ENCODE results near the gene BIRC3.
"Not testable (repeated sequence)": the region's sequence is repeated elsewhere in the genome, so short reads cannot be mapped to it uniquely, and the experiment has no call there.

Gene BIRC3

GRCh38 chr11:102330231-102330630, 12.9 kb downstream of the BIRC3 start:
- no peak for DNase-seq

- DNase-seq = no peak
These were observed 14.1 kb downstream of the BIRC3 start for GRCh38 chr11:102331341-102331740.

GRCh38 chr11:102332611-102332994, 15.3 kb downstream of the BIRC3 start:
- DNase-seq = no peak

DNA sequence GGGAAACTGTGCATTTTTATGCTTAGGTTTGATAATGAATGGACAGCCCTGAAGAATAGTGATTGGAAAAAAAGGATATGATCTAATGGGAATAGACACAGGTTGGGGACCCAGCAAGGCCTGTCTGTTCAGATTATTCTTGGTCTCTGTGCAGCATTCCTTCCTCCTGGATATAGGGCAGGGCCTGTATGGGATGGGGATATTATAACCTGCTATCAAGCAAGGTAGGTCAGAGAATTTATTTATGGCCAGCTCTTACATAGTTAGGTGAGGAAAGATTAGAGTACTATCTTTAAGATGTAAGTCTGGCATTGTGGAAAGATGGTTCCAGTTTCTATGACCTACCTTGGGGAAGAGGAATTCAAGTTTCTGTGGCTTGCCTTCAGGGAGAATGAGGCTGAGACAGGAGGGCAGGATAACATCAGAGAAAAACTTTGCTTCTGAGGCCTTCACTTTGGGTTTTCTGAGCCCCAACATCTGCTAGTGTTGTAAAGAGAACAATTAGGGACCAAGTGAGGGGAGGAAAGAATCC, 21.3 kb downstream of the BIRC3 start:
- no peak for DNase-seq

DNA sequence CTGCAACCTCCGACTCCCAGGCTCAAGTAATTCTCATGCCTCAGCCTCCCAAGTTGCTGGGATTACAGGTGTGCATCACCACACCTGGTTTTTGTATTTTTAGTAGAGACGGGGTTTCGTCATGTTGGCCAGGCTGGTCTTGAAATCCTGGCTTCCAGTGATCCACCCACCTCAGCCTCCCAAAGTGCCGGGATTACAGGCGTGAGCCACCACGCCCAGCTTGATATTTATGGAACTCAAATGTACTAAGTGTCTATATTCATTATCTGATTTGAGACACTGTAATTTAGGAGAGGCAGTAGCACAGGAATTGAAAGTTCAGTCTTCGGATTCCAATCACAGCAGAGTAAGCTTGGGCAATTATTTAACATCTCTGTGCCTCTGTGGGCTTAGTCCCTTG, 24.0 kb downstream of the BIRC3 start:
- DNase-seq = not testable (repeated sequence)

- peak; percentile 46 to 77 for DNase-seq
These were observed 24.6 kb downstream of the BIRC3 start for GRCh38 chr11:102341844-102342318.

DNA sequence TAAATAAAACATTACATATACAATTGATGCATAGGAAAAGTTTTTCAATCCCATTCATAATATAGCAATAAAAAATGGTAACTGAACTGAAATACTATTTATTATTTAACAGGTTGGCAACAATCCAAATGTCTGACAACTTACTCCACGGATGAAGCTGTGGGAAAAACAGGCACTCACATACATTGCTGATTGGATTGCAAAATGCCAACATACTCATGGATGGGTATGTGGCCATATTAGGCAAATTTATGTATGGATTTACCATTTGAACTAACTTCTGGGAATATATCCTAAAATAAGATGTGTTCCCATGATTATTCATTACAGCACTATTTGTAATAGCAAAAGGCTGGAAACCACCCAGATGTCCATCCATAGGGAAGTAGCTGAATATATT, 26.5 kb downstream of the BIRC3 start:
- no peak for DNase-seq

GRCh38 chr11:102345904-102346303, 28.6 kb downstream of the BIRC3 start:
- DNase-seq = no peak

DNA sequence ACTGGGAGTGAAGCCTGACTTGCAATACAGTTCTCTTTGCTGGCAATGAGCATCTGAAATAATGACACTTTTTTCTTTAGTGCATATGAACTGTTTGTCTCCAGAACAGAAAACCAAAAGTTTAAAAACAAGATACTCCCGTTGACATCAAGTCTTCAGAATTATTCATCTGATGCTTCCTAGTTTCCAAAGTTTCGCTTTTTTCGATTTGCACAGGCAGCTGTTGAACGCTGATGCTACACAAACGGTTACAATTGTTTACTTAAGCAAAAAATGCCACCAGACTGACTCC, 29.1 kb downstream of the BIRC3 start:
- DNase-seq = no peak

DNA sequence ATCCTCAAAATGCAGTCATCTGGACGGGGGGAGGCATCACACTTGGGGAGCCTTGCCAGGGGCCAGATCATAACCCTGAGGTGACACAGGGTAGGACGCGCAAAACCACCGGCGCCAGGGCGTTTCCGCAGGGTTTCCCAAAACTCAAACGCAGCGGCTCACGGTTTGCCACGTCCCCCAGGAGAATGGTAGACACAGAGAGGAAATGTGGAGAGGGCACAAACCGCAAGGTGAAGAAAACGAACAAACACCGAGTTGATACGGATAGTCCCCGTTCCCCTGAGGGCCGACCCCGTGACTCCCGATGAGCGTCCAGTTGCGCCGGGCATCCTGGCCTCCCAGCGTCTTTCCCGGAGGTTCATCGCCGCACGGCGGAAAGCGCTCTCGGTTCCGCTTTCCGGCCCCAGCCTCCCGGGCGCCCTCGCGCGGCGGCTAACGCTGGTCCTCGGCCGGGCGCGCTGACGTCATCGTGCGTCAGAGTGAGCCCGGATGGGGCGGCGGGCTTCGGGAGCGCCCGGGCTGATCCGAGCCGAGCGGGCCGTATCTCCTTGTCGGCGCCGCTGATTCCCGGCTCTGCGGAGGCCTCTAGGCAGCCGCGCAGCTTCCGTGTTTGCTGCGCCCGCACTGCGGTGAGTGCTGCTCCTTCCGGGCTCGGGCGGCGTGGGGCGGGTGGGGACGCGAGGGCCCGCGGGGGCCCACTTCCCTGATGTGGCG, 29.6 kb downstream of the BIRC3 start, which contains the start of gene BIRC2:
Gene BIRC2, plus strand, starts transcription at position 467 of the 714 bp plus-strand sequence. CDS start 2,641 bp downstream, outside the sequence.
- peak; percentile 65 to 83 for DNase-seq

DNA sequence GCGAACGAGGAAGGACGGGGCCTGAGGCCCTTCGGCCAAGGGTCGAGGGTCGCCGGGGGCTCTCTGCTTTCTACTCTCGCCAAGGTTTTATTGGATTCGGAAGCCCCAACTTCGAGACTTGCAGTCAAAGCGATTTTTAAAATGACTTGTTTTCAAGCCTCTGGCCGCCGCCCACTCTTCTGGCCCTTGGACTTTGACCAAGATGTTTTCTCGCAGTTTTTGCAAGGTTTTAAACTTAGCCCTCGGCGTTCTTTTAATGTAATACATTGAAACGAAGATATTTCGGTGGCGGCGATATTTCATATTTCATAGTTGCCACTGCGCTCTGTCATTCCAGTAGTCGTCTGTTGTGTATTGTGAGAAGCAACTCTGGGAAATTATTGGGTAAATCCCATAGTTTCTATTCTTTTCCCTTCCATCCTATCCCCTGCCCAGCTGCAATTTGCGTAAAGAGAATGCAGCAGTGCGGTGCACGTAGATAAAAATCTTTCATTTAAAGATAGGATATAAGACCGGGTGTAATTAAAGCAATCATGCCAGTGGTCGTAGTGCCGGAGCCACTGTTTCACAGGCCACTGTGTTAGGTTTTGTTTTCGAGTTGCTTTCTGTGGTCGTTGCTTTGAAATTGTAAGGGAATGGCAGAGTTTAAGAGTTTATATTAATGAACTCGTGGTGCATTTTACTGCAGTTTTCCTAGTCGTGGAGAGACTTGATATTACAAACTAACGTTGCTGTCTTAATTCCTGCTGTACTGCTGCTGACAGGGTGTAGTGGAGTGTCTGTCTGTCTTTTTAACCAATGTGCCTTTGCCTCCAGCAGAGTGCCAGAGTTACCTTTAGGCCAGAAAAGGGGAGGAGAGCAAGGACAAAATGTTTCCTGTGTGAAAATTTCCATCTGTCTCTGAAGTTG, 30.4 kb downstream of the BIRC3 start:
- peak in 1 of 2 experiments; percentile 43 for DNase-seq

DNA sequence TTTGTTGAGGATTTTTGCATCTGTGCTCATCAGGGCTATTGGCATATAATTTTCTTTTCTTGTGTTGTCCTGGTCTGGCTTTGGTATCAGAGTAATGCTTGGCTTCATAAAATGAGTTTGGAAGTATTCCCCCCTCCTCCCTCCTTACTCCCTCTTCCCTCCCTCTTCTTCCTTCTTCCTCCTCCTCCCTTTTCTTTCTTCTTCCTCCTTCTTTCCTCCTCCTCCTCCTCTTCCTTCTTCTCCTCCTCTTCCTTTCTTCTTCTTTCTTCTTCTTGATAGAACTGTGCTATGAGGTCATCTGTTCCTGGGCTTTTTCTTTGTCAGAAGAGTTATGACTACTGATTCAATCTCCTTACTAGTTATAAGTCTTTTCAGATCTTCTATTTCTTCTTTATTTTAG, 39.8 kb downstream of the BIRC3 start:
- DNase-seq = no peak

- no peak for DNase-seq
These were observed 42.1 kb downstream of the BIRC3 start for GRCh38 chr11:102359372-102359771.

DNA sequence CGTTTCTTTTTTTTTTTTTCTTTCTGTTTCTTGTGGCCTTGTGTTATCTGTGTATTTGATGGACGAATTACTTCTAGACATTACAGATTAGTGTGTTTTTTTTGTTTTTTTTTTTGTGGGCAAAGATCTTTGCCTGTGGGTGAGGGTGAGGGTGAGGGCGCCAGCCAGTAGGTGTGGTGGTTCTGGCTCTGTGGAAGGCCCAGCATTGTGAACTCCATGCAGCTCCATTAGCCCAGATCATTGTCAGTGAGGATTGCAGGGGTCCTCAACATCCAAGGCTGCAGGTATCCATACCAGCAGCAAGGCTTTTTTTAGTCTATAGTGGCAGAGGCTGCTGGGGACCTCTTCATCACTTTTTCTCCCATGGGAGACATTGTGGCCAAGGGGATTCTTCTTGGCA, 43.4 kb downstream of the BIRC3 start:
- DNase-seq = no peak

DNA sequence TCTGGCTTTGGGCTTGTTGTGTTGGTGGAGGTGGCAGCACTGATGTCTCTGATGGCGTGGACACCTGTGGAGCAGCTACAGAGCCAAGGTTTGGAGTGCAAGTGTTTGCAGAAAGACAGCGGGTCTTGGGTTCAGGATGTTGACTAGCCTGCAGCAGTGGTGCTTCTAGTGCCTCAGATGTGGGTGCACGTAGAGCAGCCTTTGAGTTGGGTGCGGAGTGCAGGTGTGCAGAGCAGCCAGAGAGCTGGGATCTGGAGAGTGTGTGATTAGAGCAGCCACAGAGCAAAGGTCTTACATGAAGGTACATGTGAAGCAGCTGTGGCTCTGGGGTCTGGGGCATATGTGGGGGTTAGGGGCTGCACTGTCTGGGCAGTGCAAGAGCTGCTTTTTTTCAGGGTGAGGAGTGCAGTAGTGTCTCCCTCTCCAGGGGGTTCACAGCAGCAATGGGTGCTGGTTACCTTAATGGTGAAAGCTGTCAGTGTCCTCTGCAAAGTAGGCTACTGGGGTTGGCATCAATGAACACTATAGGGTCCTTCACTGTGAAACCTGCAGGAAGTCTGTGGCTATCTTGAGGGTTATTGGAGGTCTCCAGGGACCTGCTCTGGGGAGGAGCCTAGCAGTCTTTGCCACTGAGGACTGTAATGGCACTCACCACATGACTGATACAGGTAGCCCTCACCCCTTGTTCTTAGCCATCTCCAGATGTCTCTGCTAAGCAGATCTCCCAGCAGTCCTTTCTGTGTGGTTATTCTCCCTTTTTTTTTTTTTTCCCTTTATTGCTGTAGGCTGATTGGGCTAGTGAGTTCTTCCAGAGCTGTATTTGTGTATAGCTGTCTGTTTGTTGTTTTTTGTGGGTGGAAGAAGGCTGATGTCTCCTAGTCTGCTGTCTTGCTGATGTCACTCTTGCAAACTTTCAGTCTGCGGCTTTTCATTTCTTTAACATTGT, 44.1 kb downstream of the BIRC3 start:
- no peak for DNase-seq

DNA sequence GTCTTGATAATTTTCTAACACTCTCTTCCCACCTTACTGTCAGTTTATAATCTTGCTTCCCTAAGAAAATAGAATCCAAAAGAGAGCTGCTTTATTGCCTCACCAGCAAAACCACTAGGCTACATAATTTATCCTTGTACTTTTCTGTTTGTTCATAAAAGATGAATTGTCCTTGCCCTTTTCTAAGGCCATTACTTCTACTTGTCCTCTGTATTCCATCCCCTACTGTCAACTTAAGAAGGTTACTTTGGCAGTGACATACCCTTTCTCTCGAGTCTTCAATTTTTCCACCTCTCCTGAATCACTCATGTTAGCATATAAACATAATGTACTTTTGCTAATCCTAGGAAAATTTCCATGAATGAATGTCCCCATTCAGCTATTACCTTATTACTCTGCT, 47.7 kb downstream of the BIRC3 start:
- no peak for DNase-seq

DNA sequence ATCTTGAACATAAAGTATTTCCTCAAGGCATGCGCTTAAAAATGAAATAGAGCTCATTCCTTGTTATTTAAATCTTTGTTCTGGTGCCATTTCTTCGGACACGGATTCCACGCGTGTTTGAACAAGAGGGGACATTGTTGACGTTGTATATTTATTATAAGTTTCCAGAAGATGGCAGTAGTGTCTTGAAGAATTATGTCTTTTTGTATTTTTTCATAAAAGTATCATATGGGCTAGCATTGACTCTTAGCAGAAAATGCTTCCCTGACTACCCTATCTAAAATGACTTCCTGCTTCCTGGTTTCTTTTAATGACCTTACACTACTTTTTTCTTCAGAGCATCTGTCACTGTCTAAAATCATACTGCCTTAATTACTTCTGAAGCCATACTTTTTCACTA, 50.1 kb downstream of the BIRC3 start:
- DNase-seq = peak in 1 of 2 experiments; percentile 16

GRCh38 chr11:102368472-102368871, 51.2 kb downstream of the BIRC3 start:
- DNase-seq = no peak

GRCh38 chr11:102374633-102375424, 57.5 kb downstream of the BIRC3 start:
- not testable (repeated sequence) for DNase-seq

DNA sequence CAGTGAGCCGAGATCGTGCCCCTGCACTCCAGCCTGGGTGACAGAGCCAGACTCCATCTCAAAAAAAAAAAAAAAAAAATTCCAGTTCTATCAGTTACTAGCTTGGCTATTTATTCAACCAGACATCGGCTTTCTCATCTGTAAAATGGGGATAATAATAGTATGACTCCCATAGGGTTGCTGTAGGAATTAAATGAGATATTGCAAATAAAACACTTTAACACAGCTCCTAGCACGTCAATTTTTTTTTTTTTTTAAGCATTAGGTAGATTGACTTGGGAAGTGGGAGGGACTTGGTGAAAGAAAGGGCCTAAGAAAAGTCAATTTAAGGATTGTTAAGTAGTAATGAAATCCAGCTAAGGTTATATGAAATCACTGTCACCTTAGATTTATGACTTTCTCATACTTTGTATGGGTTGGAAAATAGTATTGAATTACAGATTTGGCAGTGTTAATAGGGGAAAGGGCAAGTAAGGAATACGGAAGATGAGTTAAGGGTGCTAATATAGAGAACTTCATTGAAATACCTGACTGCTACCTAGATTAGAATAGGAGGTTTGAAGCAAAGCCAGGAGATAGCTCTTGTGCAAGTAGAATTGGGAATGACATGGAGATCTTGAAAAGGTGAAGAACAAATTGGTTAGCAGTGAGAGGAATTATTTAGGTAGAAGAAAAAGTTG, 58.6 kb downstream of the BIRC3 start:
- DNase-seq = no peak

DNA sequence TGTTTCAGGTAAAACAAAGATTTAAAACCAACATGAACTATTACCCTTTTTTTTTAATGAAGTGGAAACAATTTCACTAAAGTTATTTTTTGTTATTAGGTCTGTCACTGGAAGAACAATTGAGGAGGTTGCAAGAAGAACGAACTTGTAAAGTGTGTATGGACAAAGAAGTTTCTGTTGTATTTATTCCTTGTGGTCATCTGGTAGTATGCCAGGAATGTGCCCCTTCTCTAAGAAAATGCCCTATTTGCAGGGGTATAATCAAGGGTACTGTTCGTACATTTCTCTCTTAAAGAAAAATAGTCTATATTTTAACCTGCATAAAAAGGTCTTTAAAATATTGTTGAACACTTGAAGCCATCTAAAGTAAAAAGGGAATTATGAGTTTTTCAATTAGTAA, 60.6 kb downstream of the BIRC3 start:
- DNase-seq = no peak

Data from NCI-H524 (cell line).